ENCODE data around the gene PSPH.

GRCh38 chr7:56026538-56026937, 24.7 kb downstream of the PSPH start:
- TF ChIP-seq ZFX (IDR thresholded peaks at IDR 0.05) = no peak
- no peak for TF ChIP-seq CTCF (conservative IDR thresholded peaks at IDR 0.05)
